Ovary (tissue), 3 donors: ENCODE data around the gene NACA.

Source experiments
- CTCF ChIP-seq, 3 donors: fragments of 450-650 bp in 2 of 3; fragments of 200-600 bp in 1 of 3; IDR thresholded peaks; one replicate each; pipeline versions ENCODE4 v1.5.1 to v1.8.0; 2016 to 2022; ENCODE audit warnings: antibody characterized with exemption in 3 of 3, mild to moderate bottlenecking in 1 of 3
- EP300 ChIP-seq: sonication (generic); formaldehyde crosslinking; IDR thresholded peaks from one replicate; pipeline ENCODE4 v1.6.1; 2017; ENCODE audit warnings: antibody characterized with exemption
- POLR2A ChIP-seq: fragments of 450-650 bp; IDR thresholded peaks from one replicate; pipeline ENCODE4 v1.6.1; 2017; ENCODE audit warnings: antibody characterized with exemption, mild to moderate bottlenecking, moderate library complexity
- donor health status: DM: no; HTN: no; CAD: no.

- TF ChIP-seq CTCF (IDR thresholded peaks at IDR 0.05) (no peak), EP300 (no peak), POLR2A (no peak)
Measured at GRCh38 chr12:56719056-56719455, 6.0 kb downstream of the NACA start.
